Activated CD4-positive, alpha-beta T cell treated with anti-CD3 and anti-CD28 coated beads, Interleukin-2, Interleukin-6, amounts not matched to agents 100 ng/mL and 50 ng/mL, durations not matched to agents 16 hours and 8 hours (primary cell): ENCODE measurements around the gene SMCO4.
"Not testable (repeated sequence)": the region's sequence is repeated elsewhere in the genome, so short reads cannot be mapped to it uniquely, and the experiment has no call there.

Experiments used
- DNase-seq: peaks from one replicate; pipeline ENCODE4 v3.0.0-alpha.2; 2020

The SMCO4 gene

GRCh38 chr11:93559681-93560080, 16.5 kb upstream of the SMCO4 start:
- no peak for DNase-seq

GRCh38 chr11:93552874-93553273, 9.7 kb upstream of the SMCO4 start:
- no peak for DNase-seq

- no peak for DNase-seq
These were observed 6.8 kb upstream of the SMCO4 start for GRCh38 chr11:93549976-93550375.

DNA sequence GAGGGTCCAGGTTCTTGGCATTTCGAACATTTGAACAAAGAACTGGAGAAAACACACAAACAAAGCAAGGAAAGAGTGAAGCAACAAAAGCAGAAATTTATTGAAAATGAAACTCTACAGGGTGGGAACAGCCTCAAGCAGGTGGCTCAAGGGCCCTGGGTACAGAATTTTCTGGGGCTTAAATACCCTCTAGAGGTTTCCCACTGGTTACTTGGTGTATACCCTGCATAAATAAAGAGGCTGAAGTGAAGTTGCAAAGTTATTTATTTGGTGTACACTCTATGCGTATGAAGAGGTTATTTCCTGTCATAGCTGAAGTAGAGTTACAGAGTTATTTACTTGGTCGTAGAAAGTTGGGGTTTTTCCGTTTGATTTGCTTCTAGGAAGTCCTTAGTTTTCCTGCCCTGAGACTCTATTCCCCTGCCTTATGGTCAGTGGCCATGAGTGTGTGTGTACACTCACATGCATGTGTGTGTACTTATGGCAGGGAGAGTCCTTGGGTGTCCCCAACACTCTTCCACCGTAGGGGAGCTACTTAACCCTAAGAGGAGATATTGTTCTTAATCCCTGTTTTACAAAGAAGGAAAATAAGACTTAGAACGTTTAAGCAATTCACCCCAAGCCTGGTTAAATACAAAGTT, 5.6 kb upstream of the SMCO4 start:
- no peak for DNase-seq

DNA sequence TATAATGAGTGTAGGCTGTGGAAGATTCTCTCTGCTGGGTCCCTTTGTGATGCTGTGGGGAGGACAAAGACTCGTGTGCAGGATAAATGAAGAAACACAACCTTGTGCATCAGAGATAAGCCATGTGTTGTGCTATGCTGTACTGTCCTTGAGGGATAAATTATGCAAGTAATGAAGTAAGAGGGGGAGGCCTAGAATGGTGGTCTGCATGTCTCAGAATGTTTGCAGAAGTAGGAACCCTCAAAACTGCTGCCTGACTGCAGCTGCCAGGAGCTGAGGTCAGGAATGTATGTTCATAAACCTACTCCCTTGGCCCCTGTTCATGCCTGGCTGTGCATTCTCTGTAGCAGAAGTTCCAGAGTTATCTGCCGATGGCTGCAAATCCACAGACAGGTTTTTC, 4.6 kb upstream of the SMCO4 start:
- DNase-seq = no peak

DNA sequence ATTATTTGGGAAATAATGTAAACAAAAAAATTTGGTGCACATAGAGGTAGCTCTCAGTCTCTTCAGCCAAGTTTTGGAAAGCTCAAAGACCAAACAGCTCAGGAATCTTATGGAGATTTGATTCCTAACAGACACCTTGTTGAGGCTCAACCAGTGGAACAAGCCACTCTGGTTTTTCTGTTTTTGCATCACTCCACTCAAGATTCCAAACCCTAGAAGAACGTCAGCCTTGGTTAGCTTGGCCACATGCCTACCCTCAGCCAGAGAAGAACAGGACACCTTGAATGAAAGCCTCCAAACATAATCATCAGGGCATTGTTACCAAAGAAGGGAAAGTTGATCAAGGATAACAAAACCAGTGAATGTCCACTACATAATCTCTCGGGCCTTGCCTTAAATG, 3.8 kb upstream of the SMCO4 start:
- no peak for DNase-seq

GRCh38 chr11:93545566-93545965, 2.4 kb upstream of the SMCO4 start:
- no peak for DNase-seq

GRCh38 chr11:93542811-93543229, 371 bp downstream of the SMCO4 start:
- peak; percentile 30 for DNase-seq

- peak; percentile 68 for DNase-seq
These were observed 1.0 kb downstream of the SMCO4 start for GRCh38 chr11:93541884-93542810.

GRCh38 chr11:93540896-93541553, 2.2 kb downstream of the SMCO4 start:
- no peak for DNase-seq

DNA sequence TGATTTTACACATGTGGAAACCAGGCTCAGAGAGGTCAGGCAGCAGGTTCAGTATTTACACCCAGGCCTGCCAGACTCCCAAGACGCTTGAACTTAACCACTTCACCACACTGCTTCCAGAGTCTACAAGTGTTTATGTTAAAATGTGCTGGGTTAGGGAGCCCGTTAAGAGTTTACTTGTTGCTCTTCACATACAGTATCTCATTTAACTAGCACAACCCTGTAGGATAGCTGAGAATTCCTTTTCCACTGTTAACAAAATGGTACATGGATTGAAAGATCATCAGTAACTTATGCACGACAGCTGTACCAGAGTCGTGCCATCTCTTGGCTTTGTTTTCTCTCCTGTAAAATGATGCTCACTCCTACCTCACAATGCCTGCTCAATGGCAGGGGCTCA, 2.9 kb downstream of the SMCO4 start:
- DNase-seq = no peak

- DNase-seq = no peak
These were observed 5.4 kb downstream of the SMCO4 start for GRCh38 chr11:93537767-93538261.

- no peak for DNase-seq
These were observed 6.1 kb downstream of the SMCO4 start for GRCh38 chr11:93537049-93537448.

GRCh38 chr11:93536101-93536861, 6.9 kb downstream of the SMCO4 start:
- no peak for DNase-seq

GRCh38 chr11:93535578-93535977, 7.6 kb downstream of the SMCO4 start:
- not testable (repeated sequence) for DNase-seq

DNA sequence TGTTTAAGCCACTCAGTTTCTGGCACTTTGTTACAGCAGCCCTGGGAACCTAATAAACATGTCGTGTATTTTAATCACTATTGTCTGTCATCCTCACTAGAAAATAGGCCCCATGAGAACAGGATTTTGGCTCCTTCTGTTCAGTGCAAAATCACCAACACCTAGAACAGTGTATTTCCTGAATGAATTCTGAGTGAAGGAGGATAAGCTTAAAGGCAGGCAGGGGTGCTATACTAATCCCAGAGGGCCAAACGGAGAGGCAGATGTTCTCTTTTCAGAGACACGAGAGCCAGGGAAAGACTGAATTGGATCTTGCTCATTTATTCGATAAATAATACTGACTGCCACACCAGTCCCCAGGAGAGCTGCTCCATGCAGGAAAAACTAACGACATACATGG, 10.4 kb downstream of the SMCO4 start:
- DNase-seq = no peak

DNA sequence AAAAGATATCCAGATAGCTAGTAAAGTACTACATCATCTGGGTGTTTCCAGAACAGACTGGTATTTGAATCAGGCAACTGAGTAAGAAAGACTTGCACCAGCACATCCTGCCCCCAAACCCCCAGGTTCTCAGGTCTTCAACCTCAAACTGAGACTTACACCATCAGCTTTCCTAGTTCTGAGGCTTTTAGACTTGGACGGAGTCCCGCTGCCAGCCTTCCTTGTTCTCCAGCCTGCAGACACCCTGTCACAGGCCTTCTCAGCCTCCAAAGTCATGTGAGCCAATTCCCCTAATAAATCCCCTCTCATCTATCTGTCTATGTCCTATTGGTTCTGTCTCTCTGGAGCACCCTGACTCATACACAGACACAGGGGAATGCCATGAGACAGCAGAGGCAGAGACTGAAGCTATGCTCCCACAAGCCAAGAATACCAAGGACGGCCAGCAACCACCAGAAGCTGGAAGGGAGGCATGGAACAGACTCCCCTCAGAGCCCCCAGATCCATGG, 10.9 kb downstream of the SMCO4 start:
- peak; percentile 45 for DNase-seq

DNA sequence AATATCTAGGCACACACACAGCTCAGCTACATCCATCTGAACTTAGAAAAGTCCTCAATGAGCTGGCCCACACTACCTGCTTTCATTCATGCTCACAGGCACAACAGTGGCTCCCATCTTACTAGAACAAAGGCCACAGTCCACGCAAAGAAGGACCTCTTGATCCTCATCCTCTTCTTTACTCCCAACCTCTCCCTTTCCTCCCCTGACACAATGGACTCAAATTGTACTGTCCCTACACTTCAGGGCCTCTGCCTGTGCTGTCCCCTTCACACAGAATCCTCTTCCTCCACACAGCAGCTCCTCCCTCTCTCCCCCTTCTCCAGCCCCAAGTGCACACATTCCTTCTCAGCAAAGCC, 12.7 kb downstream of the SMCO4 start:
- no peak for DNase-seq

DNA sequence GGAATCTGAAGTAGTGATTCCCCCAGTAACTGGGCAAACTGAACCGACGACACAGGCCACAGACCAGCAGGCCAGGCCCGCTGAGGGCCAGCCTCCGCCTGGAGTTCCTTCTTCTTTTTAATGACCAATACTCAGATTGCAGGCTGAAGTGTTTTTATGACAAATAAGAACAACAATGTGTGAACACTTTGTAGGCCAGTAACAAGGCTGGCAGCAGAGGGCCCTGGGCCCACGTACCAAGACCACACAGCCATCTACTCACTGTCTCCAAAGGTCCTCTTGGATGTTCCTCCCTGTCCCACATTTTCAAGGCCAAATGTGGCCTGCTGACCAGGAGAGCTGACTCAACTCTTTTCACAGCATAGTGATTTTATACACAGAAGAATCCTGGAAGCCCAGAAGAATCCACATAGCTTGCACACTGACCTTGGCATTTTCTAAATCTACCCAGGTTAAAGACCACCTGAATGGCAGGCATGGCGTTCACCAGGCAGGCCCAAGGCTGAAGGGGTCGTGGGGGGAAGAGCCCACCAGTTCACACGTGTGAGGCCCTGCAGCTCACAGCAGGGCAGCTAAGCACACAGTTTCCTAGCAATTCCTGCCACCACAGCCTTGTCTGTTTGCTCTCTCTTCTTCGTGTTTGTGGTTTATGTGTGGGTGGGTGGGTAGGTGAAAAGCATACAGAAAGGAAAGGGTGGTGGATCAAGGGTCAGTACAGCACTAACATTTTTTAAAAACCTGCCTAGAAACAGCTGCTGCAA, 13.3 kb downstream of the SMCO4 start:
- peak; percentile 58 for DNase-seq

DNA sequence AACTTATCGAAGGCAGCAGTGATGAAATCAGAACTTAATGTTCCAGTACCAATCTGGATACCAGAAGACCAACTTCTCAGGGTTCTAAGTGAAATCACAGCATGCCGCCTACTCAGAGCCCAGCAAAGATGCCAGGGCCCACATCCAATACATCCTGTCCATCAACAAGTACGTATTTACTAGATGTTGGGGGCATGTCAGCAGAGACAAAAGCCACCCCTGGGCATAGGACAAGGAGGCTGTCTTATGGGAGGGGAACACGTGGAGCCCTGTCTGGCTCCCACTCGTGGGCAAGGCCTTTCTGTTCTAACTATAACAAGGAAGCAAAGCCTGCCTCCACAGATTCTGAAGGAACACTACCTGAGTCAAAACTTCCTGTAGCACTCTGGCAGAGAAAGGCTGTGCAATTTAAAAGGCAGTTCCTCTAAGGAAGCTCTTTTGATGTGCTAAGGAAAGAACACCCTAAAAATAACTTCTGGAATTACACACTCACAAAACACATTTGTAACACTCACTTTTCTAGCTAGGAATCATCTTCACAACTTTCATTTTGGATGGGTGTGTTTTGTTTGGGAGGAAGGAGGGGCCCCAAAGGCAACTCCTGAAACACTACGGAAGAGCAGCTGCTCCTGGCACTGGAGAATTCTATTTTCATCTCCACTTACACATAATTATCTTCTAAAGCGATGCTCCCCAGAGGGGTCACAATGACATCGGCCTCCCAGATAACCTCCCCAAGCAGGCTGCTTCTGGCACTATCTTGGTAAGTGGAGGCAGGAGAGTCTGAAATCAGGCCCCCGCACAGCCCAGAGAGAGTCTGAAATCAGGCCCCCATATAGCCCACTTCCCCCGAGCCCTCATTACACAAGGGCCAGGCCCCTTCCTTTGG, 14.2 kb downstream of the SMCO4 start:
- DNase-seq = no peak

- no peak for DNase-seq
These were observed 14.9 kb downstream of the SMCO4 start for GRCh38 chr11:93528252-93528651.
